Stimulated activated CD4-positive, alpha-beta T cell treated with anti-CD3 and anti-CD28 coated beads, Interleukin-12 subunit alpha, Interleukin-12 subunit beta, amount 100 ng/mL, for 4 hours (primary cell): ENCODE measurements around the gene MINAR1.

ENCODE experiments used
- DNase-seq: peaks from one replicate; pipeline ENCODE4 v3.0.0-alpha.2; 2020

The MINAR1 gene

GRCh38 chr15:79432345-79433275 is 474 bp downstream of the MINAR1 start:
- no peak for DNase-seq

- DNase-seq: no peak
Observed at GRCh38 chr15:79433276-79433990, 1.3 kb downstream of the MINAR1 start.

GRCh38 chr15:79434361-79434760 is 2.2 kb downstream of the MINAR1 start:
- DNase-seq: no peak

GRCh38 chr15:79436037-79436780 is 4.1 kb downstream of the MINAR1 start:
- no peak for DNase-seq

GRCh38 chr15:79437275-79438000 is 5.3 kb downstream of the MINAR1 start:
- no peak for DNase-seq

GRCh38 chr15:79439236-79439635 is 7.1 kb downstream of the MINAR1 start:
- DNase-seq: no peak

- no peak for DNase-seq
Observed at GRCh38 chr15:79440355-79440908, 8.3 kb downstream of the MINAR1 start.

- no peak for DNase-seq
Observed at GRCh38 chr15:79442911-79443310, 10.8 kb downstream of the MINAR1 start.

GRCh38 chr15:79447060-79447459 is 14.9 kb downstream of the MINAR1 start:
- DNase-seq: no peak

- no peak for DNase-seq
Observed at GRCh38 chr15:79450648-79451047, 18.5 kb downstream of the MINAR1 start.

GRCh38 chr15:79451361-79451999 is 19.3 kb downstream of the MINAR1 start:
- no peak for DNase-seq

GRCh38 chr15:79452244-79453051 is 20.3 kb downstream of the MINAR1 start:
- DNase-seq: no peak

GRCh38 chr15:79453446-79453845 is 21.3 kb downstream of the MINAR1 start:
- no peak for DNase-seq

- DNase-seq: no peak
Observed at GRCh38 chr15:79454063-79454462, 21.9 kb downstream of the MINAR1 start.

- DNase-seq: no peak
Observed at GRCh38 chr15:79455361-79455760, 23.2 kb downstream of the MINAR1 start.

GRCh38 chr15:79455943-79456342 is 23.8 kb downstream of the MINAR1 start:
- DNase-seq: no peak

- DNase-seq: no peak
Observed at GRCh38 chr15:79458491-79458890, 26.4 kb downstream of the MINAR1 start.

- no peak for DNase-seq
Observed at GRCh38 chr15:79459666-79460065, 27.5 kb downstream of the MINAR1 start.

GRCh38 chr15:79463043-79463780 is 31.1 kb downstream of the MINAR1 start:
- DNase-seq: no peak

- DNase-seq: no peak
Observed at GRCh38 chr15:79463781-79464270, 31.7 kb downstream of the MINAR1 start.
